ENCODE measurements around the gene GLS.
A peak's percentile ranks its signal among the peaks of the same experiment; 100 is the strongest.

Gene GLS

GRCh38 chr2:190999949-191000665, 119.5 kb downstream of the GLS start:
- no peak for DNase-seq

GRCh38 chr2:191001032-191001431, 120.4 kb downstream of the GLS start:
- no peak for DNase-seq

- DNase-seq = no peak
These were observed 121.0 kb downstream of the GLS start for GRCh38 chr2:191001624-191002023.

GRCh38 chr2:191003405-191004309, 123.0 kb downstream of the GLS start:
- DNase-seq = no peak

GRCh38 chr2:191006297-191006696, 125.7 kb downstream of the GLS start:
- no peak for DNase-seq

GRCh38 chr2:191006997-191007783, 126.6 kb downstream of the GLS start:
- DNase-seq = no peak

- no peak for DNase-seq
These were observed 127.7 kb downstream of the GLS start for GRCh38 chr2:191008286-191008685.

GRCh38 chr2:191009541-191010374, 129.1 kb downstream of the GLS start:
- no peak for DNase-seq

GRCh38 chr2:191010887-191011885, 130.6 kb downstream of the GLS start:
- DNase-seq = no peak

GRCh38 chr2:191012346-191012745, 131.7 kb downstream of the GLS start:
- no peak for DNase-seq

GRCh38 chr2:191012845-191013681, 132.4 kb downstream of the GLS start:
- no peak for DNase-seq

- no peak for DNase-seq
These were observed 133.0 kb downstream of the GLS start for GRCh38 chr2:191013682-191013931.

GRCh38 chr2:191013932-191014652, 133.5 kb downstream of the GLS start, which contains the start of gene STAT1:
Gene STAT1 (minus strand): TSS chr2:191014171. CDS start chr2:191010003, 4,168 bp downstream.
- peak; percentile 56 for DNase-seq

- DNase-seq = no peak
These were observed 134.0 kb downstream of the GLS start for GRCh38 chr2:191014653-191015020.

Measured in NCI-H1048 (cell line).